Heart left ventricle (tissue), 13 donors: Measurements from ENCODE around the gene OSR1.

Experiments used
- POLR2A ChIP-seq, 2 donors: fragments of 450-650 bp; IDR thresholded peaks; one replicate each; pipeline ENCODE4 v1.6.1; 2017; ENCODE audit warnings: antibody characterized with exemption in 2 of 2, mild to moderate bottlenecking in 2 of 2, moderate library complexity in 2 of 2
- TF ChIP-seq, protein P1 (sequence below), 12 donors: fragments of 200-600 bp; sonication (generic) in 4 of 12; IDR thresholded peaks; one replicate each; pipeline versions ENCODE4 v1.5.0 to v1.8.0; 2018 to 2022; ENCODE audit warnings: antibody characterized with exemption in 12 of 12, mild to moderate bottlenecking in 5 of 12
- donor health status: ischemic (EF 13 %, LVEDD 7.1; RV severe dilation, severe dysfunction).
- donor health status: DM: no; HTN: yes; CAD: no.
- donor health status: DM: no; HTN: no; CAD: no.
- donor health status: ischemic (EF 25% LVEDD 6.9; RV normal size, moderate dysfunction).
- donor health status: ischemic (EF 25% LVEDD 5.7; RV mildly dilated, moderate dysfunction).
- donor health status: ischemic (EF 35%, LVEDD 5.7; RV mildly dilated, moderate dysfunction).
- donor health status: nonischemic (EF 11% LVEDD 7.7; RV severe dilation, severe dysfunction).
- donor health status: DM: yes; HTN: yes; CAD: no.
- donor health status: PGD.
- donor health status: ischemic (EF 29% LVEDD 5.4; RV normal size, mild dysfunction).
- donor health status: nonischemic (EF 23%, LVEDD 6.1; RV moderate dilation, normal function).

DNA sequence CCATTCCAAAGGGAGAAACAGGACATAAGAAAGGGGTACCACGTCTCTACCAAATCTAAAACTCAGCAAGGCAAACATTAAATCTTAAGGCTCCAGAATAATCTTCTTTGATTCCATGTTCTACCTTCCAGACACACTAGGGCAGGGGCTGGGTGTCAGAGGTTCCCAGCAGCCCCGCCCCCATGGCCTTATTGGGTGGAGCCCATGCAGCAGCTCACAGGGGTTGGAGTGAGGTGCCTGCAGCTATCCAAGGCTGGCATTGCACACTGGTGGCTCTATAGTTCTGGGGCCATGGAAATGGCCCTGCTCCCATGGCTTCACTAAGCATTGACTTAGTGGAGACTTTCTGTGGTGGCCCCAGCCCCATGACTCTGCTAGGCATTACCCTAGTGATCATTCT, 14.9 kb upstream of the OSR1 start:
- TF ChIP-seq, protein P1, sequence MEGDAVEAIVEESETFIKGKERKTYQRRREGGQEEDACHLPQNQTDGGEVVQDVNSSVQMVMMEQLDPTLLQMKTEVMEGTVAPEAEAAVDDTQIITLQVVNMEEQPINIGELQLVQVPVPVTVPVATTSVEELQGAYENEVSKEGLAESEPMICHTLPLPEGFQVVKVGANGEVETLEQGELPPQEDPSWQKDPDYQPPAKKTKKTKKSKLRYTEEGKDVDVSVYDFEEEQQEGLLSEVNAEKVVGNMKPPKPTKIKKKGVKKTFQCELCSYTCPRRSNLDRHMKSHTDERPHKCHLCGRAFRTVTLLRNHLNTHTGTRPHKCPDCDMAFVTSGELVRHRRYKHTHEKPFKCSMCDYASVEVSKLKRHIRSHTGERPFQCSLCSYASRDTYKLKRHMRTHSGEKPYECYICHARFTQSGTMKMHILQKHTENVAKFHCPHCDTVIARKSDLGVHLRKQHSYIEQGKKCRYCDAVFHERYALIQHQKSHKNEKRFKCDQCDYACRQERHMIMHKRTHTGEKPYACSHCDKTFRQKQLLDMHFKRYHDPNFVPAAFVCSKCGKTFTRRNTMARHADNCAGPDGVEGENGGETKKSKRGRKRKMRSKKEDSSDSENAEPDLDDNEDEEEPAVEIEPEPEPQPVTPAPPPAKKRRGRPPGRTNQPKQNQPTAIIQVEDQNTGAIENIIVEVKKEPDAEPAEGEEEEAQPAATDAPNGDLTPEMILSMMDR (IDR thresholded peaks at IDR 0.05), result no peak
- TF ChIP-seq POLR2A (IDR thresholded peaks at IDR 0.05), result no peak
